GM06990 (cell line): ENCODE data around the gene RASA2.
A peak's percentile ranks its signal among the peaks of the same experiment; 100 is the strongest.

ENCODE experiments used
- DNase-seq: peaks from one replicate; pipeline ENCODE4 v3.0.0-alpha.2; 2011; ENCODE audit not compliant: insufficient read length; ENCODE audit errors: extremely low read depth
- H3K27me3 ChIP-seq: replicated peaks from 2 replicates; pipeline ENCODE4 v1.6.0; 2011; ENCODE audit warnings: low read length; ENCODE audit not compliant: control insufficient read depth, insufficient read depth
- H3K36me3 ChIP-seq: 2 replicates; pipeline ENCODE4 v1.5.1; 2011; ENCODE audit warnings: low read length; ENCODE audit not compliant: control insufficient read depth, insufficient read depth
- H3K4me3 ChIP-seq: replicated peaks from 2 replicates; pipeline ENCODE4 v1.5.1; 2011; ENCODE audit warnings: low read depth, mild to moderate bottlenecking, control low read depth, low read length
- CTCF ChIP-seq: IDR thresholded peaks from 2 replicates; pipeline ENCODE4 v1.5.1; 2011; ENCODE audit warnings: low read length, control low read depth, mild to moderate bottlenecking, inconsistent platforms; ENCODE audit not compliant: insufficient read depth, poor library complexity, severe bottlenecking

RASA2 gene

GRCh38 chr3:141643796-141644195, 157.0 kb downstream of the RASA2 start:
- DNase-seq, result no peak
- no peaks in the 10 kb centered on the region for H3K27me3 ChIP-seq
- no peaks in the 10 kb centered on the region for H3K36me3 ChIP-seq
- TF ChIP-seq CTCF, result no peak
- H3K4me3 ChIP-seq, result no peak overlapping the region

GRCh38 chr3:141644931-141645330, 158.1 kb downstream of the RASA2 start:
- peak; percentile 25 for DNase-seq
- TF ChIP-seq CTCF, result peak; percentile 96
- no peaks in the 10 kb centered on the region for H3K36me3 ChIP-seq
- H3K4me3 ChIP-seq, result no peak overlapping the region
- no peaks in the 10 kb centered on the region for H3K27me3 ChIP-seq

GRCh38 chr3:141646760-141647561, 160.1 kb downstream of the RASA2 start:
- H3K27me3 ChIP-seq, result no peaks in the 10 kb centered on the region
- no peak overlapping the region for H3K4me3 ChIP-seq
- no peak for DNase-seq
- H3K36me3 ChIP-seq, result no peaks in the 10 kb centered on the region
- no peak for TF ChIP-seq CTCF

- Histone ChIP-seq H3K36me3 (no peaks in the 10 kb centered on the region), H3K27me3 (no peaks in the 10 kb centered on the region), H3K4me3 (no peak overlapping the region)
- TF ChIP-seq CTCF, result no peak
- no peak for DNase-seq
Observed at GRCh38 chr3:141647562-141647915, 160.7 kb downstream of the RASA2 start.

GRCh38 chr3:141648055-141648910, 161.5 kb downstream of the RASA2 start:
- no peak for DNase-seq

More at GRCh38 chr3:141648055-141648910, 161.5 kb downstream of the RASA2 start:
- TF ChIP-seq CTCF, result no peak
- Histone ChIP-seq H3K4me3 (no peak overlapping the region), H3K36me3 (no peaks in the 10 kb centered on the region), H3K27me3 (no peaks in the 10 kb centered on the region)
